Tibial nerve (tissue), 3 donors: ENCODE results near the gene HNRNPR.

Experiments
- CTCF ChIP-seq, 5 experiments: fragments of 200-600 bp in 3 of 5; fragments of 450-650 bp in 2 of 5; sonication (generic) in 3 of 5; IDR thresholded peaks; one replicate each; pipeline ENCODE4 v1.5.1; 2016 to 2019; ENCODE audit warnings: antibody characterized with exemption in 5 of 5, mild to moderate bottlenecking in 3 of 5, moderate library complexity in 2 of 5
- POLR2A ChIP-seq, 2 donors: fragments of 450-650 bp; IDR thresholded peaks; one replicate each; pipeline ENCODE4 v1.6.1; 2017; ENCODE audit warnings: antibody characterized with exemption in 2 of 2, mild to moderate bottlenecking in 2 of 2, moderate library complexity in 2 of 2

- no peak for TF ChIP-seq CTCF (IDR thresholded peaks at IDR 0.05)
- TF ChIP-seq POLR2A (IDR thresholded peaks at IDR 0.05), result no peak
Measured at GRCh38 chr1:23273450-23274133, 70.5 kb downstream of the HNRNPR start.
